SK-N-SH treated with all-trans-retinoic acid at 6 μM for 48 hours (cell line): Measurements from ENCODE around the gene DDX10.

Experiments used
- ARNTL ChIP-seq: fragments of 450-650 bp; formaldehyde crosslinking; IDR thresholded peaks from 2 replicates; pipeline ENCODE4 v1.5.0; 2020; ENCODE audit warnings: low read depth, mild to moderate bottlenecking, moderate library complexity, borderline replicate concordance
- ESRRG ChIP-seq: fragments of 250-450 bp; sonication (Bioruptor Pico); IDR thresholded peaks from 2 replicates; pipeline ENCODE4 v1.6.1; 2021; ENCODE audit warnings: mild to moderate bottlenecking
- ISL1 ChIP-seq: fragments of 250-450 bp; sonication (Bioruptor Pico); IDR thresholded peaks from 2 replicates; pipeline ENCODE4 v2.1.2; 2022; ENCODE audit warnings: mild to moderate bottlenecking, moderate library complexity
- RARB ChIP-seq: fragments of 250-450 bp; sonication (Bioruptor Pico); IDR thresholded peaks from 2 replicates; pipeline ENCODE4 v1.8.0; 2021; ENCODE audit warnings: mild to moderate bottlenecking, moderate library complexity
- TCF4 ChIP-seq: fragments of 250-450 bp; sonication (Bioruptor Pico); IDR thresholded peaks from 2 replicates; pipeline ENCODE4 v1.8.0; 2021; ENCODE audit warnings: mild to moderate bottlenecking, moderate library complexity, borderline replicate concordance
- TOX ChIP-seq: fragments of 250-450 bp; sonication (Bioruptor Pico); IDR thresholded peaks from 2 replicates; pipeline ENCODE4 v1.8.0; 2021; ENCODE audit warnings: mild to moderate bottlenecking, moderate library complexity, borderline replicate concordance
- ZC3H10 ChIP-seq: fragments of 250-450 bp; sonication (Bioruptor Pico); IDR thresholded peaks from 2 replicates; pipeline ENCODE4 v1.5.1; 2021; ENCODE audit warnings: mild to moderate bottlenecking, moderate library complexity
- ZNF565 ChIP-seq: fragments of 450-650 bp; formaldehyde crosslinking; conservative IDR thresholded peaks from 2 replicates; pipeline ENCODE4 v1.5.0; 2020; ENCODE audit warnings: low read depth, mild to moderate bottlenecking, moderate library complexity
- ZNF8 ChIP-seq: fragments of 450-650 bp; formaldehyde crosslinking; IDR thresholded peaks from 2 replicates; pipeline ENCODE4 v1.5.0; 2020; ENCODE audit warnings: mild to moderate bottlenecking, moderate library complexity
- TF ChIP-seq, protein P1 (sequence below): fragments of 250-450 bp; sonication (Bioruptor Pico); IDR thresholded peaks from 2 replicates; pipeline ENCODE4 v1.8.0; 2020; ENCODE audit warnings: mild to moderate bottlenecking, moderate library complexity, borderline replicate concordance
- TF ChIP-seq, protein P2 (sequence below): fragments of 250-450 bp; sonication (Bioruptor Pico); IDR thresholded peaks from 2 replicates; pipeline ENCODE4 v1.5.1; 2020; ENCODE audit warnings: low read depth, mild to moderate bottlenecking, moderate library complexity
- TF ChIP-seq, protein P3 (sequence below): fragments of 250-450 bp; sonication (Bioruptor Pico); IDR thresholded peaks from 2 replicates; pipeline ENCODE4 v1.8.0; 2021; ENCODE audit warnings: low read depth, mild to moderate bottlenecking, moderate library complexity, borderline replicate concordance
- TF ChIP-seq, protein P4 (sequence below): fragments of 250-450 bp; sonication (Bioruptor Pico); IDR thresholded peaks from 2 replicates; pipeline ENCODE4 v1.5.1; 2021; ENCODE audit warnings: mild to moderate bottlenecking, moderate library complexity

DNA sequence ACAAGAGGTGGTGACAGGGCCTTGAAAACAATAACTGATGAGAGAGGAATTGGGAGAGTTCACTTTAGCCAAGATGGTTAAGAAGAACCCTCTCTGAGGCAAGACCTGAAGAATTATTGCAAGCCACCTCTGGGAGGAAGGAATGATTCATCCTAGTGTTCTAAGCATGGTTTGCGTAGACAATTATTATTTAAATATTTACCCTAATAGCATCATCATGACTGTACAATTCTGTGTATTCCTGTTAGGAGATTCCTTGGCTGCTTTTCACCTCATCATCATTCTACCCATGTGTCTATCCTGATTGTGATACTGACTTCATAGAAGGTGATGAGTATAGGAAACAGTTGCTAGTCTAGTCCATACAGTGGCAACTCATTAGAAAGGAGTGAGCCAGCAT, 264.4 kb downstream of the DDX10 start:
- TF ChIP-seq ESRRG (CRISPR knock-in tag), result no peak
- no peak; the same call in 1 of the 2 replicates for TF ChIP-seq ZC3H10 (CRISPR knock-in tag)
- no peak for TF ChIP-seq ARNTL (CRISPR knock-in tag)
- TF ChIP-seq, protein P1, sequence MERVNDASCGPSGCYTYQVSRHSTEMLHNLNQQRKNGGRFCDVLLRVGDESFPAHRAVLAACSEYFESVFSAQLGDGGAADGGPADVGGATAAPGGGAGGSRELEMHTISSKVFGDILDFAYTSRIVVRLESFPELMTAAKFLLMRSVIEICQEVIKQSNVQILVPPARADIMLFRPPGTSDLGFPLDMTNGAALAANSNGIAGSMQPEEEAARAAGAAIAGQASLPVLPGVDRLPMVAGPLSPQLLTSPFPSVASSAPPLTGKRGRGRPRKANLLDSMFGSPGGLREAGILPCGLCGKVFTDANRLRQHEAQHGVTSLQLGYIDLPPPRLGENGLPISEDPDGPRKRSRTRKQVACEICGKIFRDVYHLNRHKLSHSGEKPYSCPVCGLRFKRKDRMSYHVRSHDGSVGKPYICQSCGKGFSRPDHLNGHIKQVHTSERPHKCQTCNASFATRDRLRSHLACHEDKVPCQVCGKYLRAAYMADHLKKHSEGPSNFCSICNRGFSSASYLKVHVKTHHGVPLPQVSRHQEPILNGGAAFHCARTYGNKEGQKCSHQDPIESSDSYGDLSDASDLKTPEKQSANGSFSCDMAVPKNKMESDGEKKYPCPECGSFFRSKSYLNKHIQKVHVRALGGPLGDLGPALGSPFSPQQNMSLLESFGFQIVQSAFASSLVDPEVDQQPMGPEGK, result no peak
- TF ChIP-seq ISL1 (CRISPR knock-in tag), result no peak
- TF ChIP-seq, protein P2, sequence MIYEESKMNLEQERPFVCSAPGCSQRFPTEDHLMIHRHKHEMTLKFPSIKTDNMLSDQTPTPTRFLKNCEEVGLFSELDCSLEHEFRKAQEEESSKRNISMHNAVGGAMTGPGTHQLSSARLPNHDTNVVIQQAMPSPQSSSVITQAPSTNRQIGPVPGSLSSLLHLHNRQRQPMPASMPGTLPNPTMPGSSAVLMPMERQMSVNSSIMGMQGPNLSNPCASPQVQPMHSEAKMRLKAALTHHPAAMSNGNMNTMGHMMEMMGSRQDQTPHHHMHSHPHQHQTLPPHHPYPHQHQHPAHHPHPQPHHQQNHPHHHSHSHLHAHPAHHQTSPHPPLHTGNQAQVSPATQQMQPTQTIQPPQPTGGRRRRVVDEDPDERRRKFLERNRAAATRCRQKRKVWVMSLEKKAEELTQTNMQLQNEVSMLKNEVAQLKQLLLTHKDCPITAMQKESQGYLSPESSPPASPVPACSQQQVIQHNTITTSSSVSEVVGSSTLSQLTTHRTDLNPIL, result no peak
- TF ChIP-seq TOX (CRISPR knock-in tag), result no peak; the same call in 1 of the 2 replicates
- TF ChIP-seq RARB (CRISPR knock-in tag), result no peak
- TF ChIP-seq, protein P3, sequence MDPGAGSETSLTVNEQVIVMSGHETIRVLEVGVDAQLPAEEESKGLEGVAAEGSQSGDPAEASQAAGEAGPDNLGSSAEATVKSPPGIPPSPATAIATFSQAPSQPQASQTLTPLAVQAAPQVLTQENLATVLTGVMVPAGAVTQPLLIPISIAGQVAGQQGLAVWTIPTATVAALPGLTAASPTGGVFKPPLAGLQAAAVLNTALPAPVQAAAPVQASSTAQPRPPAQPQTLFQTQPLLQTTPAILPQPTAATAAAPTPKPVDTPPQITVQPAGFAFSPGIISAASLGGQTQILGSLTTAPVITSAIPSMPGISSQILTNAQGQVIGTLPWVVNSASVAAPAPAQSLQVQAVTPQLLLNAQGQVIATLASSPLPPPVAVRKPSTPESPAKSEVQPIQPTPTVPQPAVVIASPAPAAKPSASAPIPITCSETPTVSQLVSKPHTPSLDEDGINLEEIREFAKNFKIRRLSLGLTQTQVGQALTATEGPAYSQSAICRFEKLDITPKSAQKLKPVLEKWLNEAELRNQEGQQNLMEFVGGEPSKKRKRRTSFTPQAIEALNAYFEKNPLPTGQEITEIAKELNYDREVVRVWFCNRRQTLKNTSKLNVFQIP (CRISPR knock-in tag), result no peak
- no peak for TF ChIP-seq ZNF565 (CRISPR knock-in tag)
- TF ChIP-seq TCF4 (CRISPR knock-in tag), result no peak
- TF ChIP-seq ZNF8 (CRISPR knock-in tag), result no peak
- TF ChIP-seq, protein P4, sequence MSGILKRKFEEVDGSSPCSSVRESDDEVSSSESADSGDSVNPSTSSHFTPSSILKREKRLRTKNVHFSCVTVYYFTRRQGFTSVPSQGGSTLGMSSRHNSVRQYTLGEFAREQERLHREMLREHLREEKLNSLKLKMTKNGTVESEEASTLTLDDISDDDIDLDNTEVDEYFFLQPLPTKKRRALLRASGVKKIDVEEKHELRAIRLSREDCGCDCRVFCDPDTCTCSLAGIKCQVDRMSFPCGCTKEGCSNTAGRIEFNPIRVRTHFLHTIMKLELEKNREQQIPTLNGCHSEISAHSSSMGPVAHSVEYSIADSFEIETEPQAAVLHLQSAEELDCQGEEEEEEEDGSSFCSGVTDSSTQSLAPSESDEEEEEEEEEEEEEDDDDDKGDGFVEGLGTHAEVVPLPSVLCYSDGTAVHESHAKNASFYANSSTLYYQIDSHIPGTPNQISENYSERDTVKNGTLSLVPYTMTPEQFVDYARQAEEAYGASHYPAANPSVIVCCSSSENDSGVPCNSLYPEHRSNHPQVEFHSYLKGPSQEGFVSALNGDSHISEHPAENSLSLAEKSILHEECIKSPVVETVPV, result no peak
